Prostate gland (tissue), 2 donors: ENCODE data around the gene RPL26. TPM values are rescaled to one million over a fixed set of nuclear protein-coding genes. Genes with fewer than 3 reads are reported as not detected.
A peak's percentile ranks its signal among the peaks of the same experiment; 100 is the strongest.

Source experiments
- DNase-seq: peaks from one replicate; pipeline ENCODE4 v3.0.0-alpha.2; 2019; ENCODE audit warnings: low spot score
- H3K27ac ChIP-seq, 2 donors: fragments of 200-600 bp; sonication (generic); 2 replicates each; pipeline ENCODE4 v1.5.1; 2017 to 2019
- H3K27me3 ChIP-seq: fragments of 200-600 bp; sonication (generic); replicated peaks from 2 replicates; pipeline ENCODE4 v1.5.1; 2019; ENCODE audit not compliant: insufficient read depth
- H3K36me3 ChIP-seq, 2 donors: fragments of 200-600 bp; sonication (generic); 1 replicate in 1 of 2; 2 replicates in 1 of 2; pipeline versions ENCODE4 v1.5.1 to v1.8.1; 2017 to 2019
- H3K4me1 ChIP-seq: fragments of 200-600 bp; sonication (generic); replicated peaks from 2 replicates; pipeline ENCODE4 v1.5.1; 2019
- H3K4me3 ChIP-seq, 2 donors: fragments of 200-600 bp; sonication (generic); 2 replicates each; pipeline ENCODE4 v1.5.1; 2017 to 2019
- H3K9me3 ChIP-seq: fragments of 200-600 bp; sonication (generic); 2 replicates; pipeline ENCODE4 v1.5.1; 2017
- POLR2A ChIP-seq: fragments of 450-650 bp; IDR thresholded peaks from one replicate; pipeline ENCODE4 v1.6.1; 2016; ENCODE audit warnings: antibody characterized with exemption, mild to moderate bottlenecking
- POLR2AphosphoS5 ChIP-seq: sonication (generic); formaldehyde crosslinking; IDR thresholded peaks from one replicate; pipeline ENCODE4 v1.6.1; 2017; ENCODE audit warnings: antibody characterized with exemption
- WGBS: methylation state at CpG from one replicate; pipeline ENCODE4 v1.1.5; 2018; 5-methylcytosine and 5-hydroxymethylcytosine counted together
- intact Hi-C: fragments of 100-400 bp; cut with DNase I; formaldehyde crosslinking; loops from one replicate; pipeline ENCODE4 v1.14.2; 2022
- total RNA-seq, 2 donors: library from RNA; depleted of rRNA; stranded (reverse); fragments of >200 nt; gene quantifications; one replicate each; pipeline ENCODE4 v1.1.0, GENCODE V29; 2016
- TF ChIP-seq, protein P1 (sequence below), 4 experiments: fragments of 200-600 bp in 2 of 4; fragments of 450-650 bp in 2 of 4; sonication (generic) in 2 of 4; IDR thresholded peaks; 1 replicate in 3 of 4; 2 replicates in 1 of 4; pipeline ENCODE4 v1.5.1; 2016 to 2019; ENCODE audit warnings: antibody characterized with exemption in 4 of 4, mild to moderate bottlenecking in 2 of 4, moderate library complexity in 2 of 4

RPL26 gene
- total RNA-seq, 2 donors from 2014 or later: 1,762 to 3,819 TPM

DNA sequence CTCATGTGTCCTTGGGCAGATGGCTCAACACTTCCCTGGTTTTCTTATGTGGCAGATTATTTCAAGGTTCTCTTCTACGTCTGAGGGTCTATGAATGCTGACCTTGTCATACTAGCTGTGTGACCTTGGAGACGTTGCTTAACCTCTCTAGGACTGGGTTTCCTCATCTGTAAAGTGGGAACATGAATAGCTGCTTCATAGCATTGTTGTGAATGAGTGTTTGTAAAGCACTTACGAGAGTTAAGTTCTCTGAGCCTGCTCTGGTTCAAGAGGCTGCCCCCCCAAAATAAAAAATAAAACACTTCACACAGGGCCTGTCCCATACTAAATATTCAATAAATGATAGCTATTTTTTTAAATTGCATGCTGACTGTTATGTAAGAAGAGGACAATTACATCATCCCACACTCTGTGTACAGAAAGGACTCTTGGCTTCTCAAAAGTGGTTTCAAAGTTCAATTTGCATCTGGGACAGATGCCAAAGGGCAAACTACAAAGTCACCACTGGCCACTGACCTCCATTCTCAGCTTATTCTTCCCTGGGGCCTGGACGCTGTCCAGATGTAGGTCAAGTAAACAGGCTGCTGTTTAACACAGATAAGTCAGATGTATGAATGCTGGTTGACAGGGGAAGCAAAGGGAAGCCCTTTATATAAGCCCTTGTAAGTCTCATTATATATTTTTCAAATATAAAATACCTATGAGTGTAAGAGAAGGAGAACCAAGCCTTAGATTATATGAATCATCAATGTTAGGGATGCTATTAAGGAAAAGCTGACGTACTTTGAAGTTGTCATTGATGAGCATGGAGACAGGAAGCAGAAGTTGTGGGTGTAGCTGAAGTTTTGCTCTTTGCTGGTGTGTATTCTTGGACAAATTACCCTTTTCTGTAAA, 37.3 kb upstream of the RPL26 start:
- H3K4me3 ChIP-seq: no peak overlapping the region
- H3K9me3 ChIP-seq: no peaks in the 10 kb centered on the region
- H3K4me1 ChIP-seq: no peaks in the 10 kb centered on the region
- H3K36me3 ChIP-seq: no peaks in the 10 kb centered on the region
- no peak overlapping the region for H3K27ac ChIP-seq
- TF ChIP-seq POLR2AphosphoS5: peak; percentile 10
- TF ChIP-seq, protein P1, sequence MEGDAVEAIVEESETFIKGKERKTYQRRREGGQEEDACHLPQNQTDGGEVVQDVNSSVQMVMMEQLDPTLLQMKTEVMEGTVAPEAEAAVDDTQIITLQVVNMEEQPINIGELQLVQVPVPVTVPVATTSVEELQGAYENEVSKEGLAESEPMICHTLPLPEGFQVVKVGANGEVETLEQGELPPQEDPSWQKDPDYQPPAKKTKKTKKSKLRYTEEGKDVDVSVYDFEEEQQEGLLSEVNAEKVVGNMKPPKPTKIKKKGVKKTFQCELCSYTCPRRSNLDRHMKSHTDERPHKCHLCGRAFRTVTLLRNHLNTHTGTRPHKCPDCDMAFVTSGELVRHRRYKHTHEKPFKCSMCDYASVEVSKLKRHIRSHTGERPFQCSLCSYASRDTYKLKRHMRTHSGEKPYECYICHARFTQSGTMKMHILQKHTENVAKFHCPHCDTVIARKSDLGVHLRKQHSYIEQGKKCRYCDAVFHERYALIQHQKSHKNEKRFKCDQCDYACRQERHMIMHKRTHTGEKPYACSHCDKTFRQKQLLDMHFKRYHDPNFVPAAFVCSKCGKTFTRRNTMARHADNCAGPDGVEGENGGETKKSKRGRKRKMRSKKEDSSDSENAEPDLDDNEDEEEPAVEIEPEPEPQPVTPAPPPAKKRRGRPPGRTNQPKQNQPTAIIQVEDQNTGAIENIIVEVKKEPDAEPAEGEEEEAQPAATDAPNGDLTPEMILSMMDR (IDR thresholded peaks at IDR 0.05): no peak
- TF ChIP-seq POLR2A: no peak
- no peak for DNase-seq
- 55% methylated on average over 5 of the region's 5 CpGs for WGBS
- no peaks in the 10 kb centered on the region for H3K27me3 ChIP-seq
- intact Hi-C loops: no loop called here

DNA sequence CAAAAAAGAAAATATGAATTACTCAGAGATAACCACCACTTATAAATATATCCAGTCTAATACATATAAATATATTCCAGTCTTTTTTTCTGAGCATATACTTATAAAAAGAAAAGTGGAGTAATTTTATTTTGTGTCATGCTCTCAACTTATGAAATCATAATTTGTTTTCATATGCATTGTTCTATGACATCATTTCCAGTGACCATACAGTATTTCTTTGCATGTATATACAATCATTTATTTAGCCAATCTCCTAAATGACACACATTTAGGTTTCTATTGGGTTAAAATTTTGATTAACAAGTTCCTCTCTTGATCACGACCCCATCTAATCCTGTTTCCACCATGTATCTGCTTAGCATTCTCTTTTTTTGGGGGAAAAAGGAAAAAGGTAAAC, 36.3 kb upstream of the RPL26 start:
- intact Hi-C loops: no loop called here
- H3K4me1 ChIP-seq: no peaks in the 10 kb centered on the region
- no peaks in the 10 kb centered on the region for H3K27me3 ChIP-seq
- no peak for DNase-seq
- no peak overlapping the region for H3K4me3 ChIP-seq
- H3K36me3 ChIP-seq: no peaks in the 10 kb centered on the region
- TF ChIP-seq POLR2AphosphoS5 (no peak), POLR2A (no peak)
- TF ChIP-seq, protein P1 (IDR thresholded peaks at IDR 0.05): no peak
- H3K9me3 ChIP-seq: no peaks in the 10 kb centered on the region
- 59% methylated on average over 1 of the region's 1 CpG for WGBS
- H3K27ac ChIP-seq: no peak overlapping the region

DNA sequence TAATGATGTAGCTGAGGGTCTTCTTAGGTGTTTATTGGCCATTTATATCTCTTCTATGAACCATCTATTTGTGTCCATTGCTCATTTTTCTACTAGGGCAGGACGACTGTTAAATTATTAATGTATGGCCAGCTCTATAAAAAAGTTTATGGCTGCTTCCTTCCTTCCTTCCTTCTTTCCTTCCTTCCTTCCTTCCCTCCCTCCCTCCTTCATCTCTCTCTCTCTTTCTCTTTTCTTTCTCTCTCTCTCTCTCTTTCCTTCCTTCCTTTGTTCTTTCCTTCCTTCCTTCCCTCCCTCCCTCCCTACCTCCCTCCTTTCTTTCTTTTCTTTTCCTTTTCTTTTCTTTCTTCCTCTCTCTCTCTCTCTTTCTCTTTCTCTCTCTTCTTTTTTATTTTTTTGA, 35.5 kb upstream of the RPL26 start:
- Histone ChIP-seq H3K4me3 (no peak overlapping the region), H3K36me3 (no peaks in the 10 kb centered on the region), H3K27ac (no peak overlapping the region), H3K9me3 (no peaks in the 10 kb centered on the region), H3K27me3 (no peaks in the 10 kb centered on the region), H3K4me1 (no peaks in the 10 kb centered on the region)
- intact Hi-C loops: no loop called here
- WGBS: 32% methylated on average over 1 of the region's 1 CpG
- TF ChIP-seq POLR2AphosphoS5 (no peak), POLR2A (no peak)
- TF ChIP-seq, protein P1 (IDR thresholded peaks at IDR 0.05): no peak
- DNase-seq: no peak

DNA sequence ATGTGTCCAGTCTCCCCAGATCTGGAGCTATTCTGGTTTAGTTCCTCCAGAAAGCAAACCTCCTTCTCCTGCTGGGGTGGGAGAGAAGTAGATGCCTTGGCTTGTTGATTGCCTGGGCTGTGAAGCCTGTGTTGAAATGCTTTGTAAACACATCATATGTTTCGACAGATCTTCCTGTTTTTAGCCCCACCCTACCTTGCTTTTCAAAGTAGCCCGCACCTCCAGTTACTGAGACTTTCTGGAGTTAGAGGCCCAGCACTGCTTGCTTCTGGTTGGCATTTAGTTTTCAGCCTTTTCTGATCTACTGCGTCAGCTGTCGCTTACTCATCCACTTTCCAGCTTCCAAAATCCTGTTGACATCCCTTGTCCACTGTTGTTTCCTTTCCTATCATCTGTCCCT, 34.8 kb upstream of the RPL26 start:
- H3K9me3 ChIP-seq: no peaks in the 10 kb centered on the region
- intact Hi-C loops: no loop called here
- no peaks in the 10 kb centered on the region for H3K36me3 ChIP-seq
- H3K4me1 ChIP-seq: no peaks in the 10 kb centered on the region
- H3K4me3 ChIP-seq: no peak overlapping the region
- H3K27me3 ChIP-seq: no peaks in the 10 kb centered on the region
- DNase-seq: no peak
- TF ChIP-seq, protein P1 (IDR thresholded peaks at IDR 0.05): no peak
- no peak for TF ChIP-seq POLR2A
- no peak for TF ChIP-seq POLR2AphosphoS5
- no peak overlapping the region for H3K27ac ChIP-seq
- 70% methylated on average over 4 of the region's 4 CpGs for WGBS

DNA sequence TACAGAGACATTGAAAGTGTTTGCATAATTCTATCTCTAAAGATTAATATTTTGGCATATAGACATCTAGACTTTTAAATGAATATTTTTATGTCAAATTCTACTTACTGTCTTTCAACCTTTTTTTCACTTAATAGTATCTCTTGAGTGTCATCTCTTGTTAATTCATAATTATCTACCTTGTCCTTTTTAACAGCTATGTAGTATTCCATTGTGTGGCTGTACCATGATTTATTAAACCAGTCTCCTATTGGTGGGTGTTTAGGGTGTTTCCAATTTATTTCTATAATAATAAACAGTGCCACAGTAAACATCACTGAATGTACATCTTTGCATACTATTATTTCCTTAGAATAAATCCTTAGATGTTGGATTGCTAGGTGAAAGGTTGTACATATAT, 30.9 kb upstream of the RPL26 start:
- no peak overlapping the region for H3K27ac ChIP-seq
- no peak for TF ChIP-seq POLR2AphosphoS5
- TF ChIP-seq, protein P1 (IDR thresholded peaks at IDR 0.05): no peak
- no peak for TF ChIP-seq POLR2A
- no peaks in the 10 kb centered on the region for H3K36me3 ChIP-seq
- DNase-seq: no peak
- intact Hi-C loops: no loop called here
- H3K4me3 ChIP-seq: no peak overlapping the region
- H3K9me3 ChIP-seq: no peaks in the 10 kb centered on the region
- no peaks in the 10 kb centered on the region for H3K4me1 ChIP-seq
- no peaks in the 10 kb centered on the region for H3K27me3 ChIP-seq
